Peyer's patch (tissue), 4 donors: ENCODE results near the gene SLC4A11. TPM values are rescaled to one million over a fixed set of nuclear protein-coding genes. Genes with fewer than 3 reads are reported as not detected.
A peak's percentile ranks its signal among the peaks of the same experiment; 100 is the strongest.

Source experiments
- DNase-seq, 3 donors: peaks; one replicate each; pipeline ENCODE4 v3.0.0-alpha.2; 2017 to 2019
- H3K27ac ChIP-seq, 4 donors: fragments of 200-600 bp; sonication (generic); one replicate each; pipeline ENCODE4 v1.5.1; 2016 to 2019
- H3K27me3 ChIP-seq, 2 donors: fragments of 200-600 bp; sonication (generic); one replicate each; pipeline ENCODE4 v1.5.1; 2019
- H3K36me3 ChIP-seq, 3 donors: fragments of 200-600 bp; sonication (generic); one replicate each; pipeline ENCODE4 v1.5.1; 2016 to 2019
- H3K4me1 ChIP-seq, 4 donors: fragments of 200-600 bp; sonication (generic); one replicate each; pipeline ENCODE4 v1.5.1; 2016 to 2019
- H3K4me3 ChIP-seq, 4 donors: fragments of 200-600 bp; sonication (generic); 1 replicate in 3 of 4; 2 replicates in 1 of 4; pipeline ENCODE4 v1.5.1; 2016 to 2019; ENCODE audit warnings: mild to moderate bottlenecking in 1 of 4
- H3K9me3 ChIP-seq, 4 donors: fragments of 200-600 bp; sonication (generic); one replicate each; pipeline ENCODE4 v1.5.1; 2016 to 2019; ENCODE audit warnings: mild to moderate bottlenecking in 1 of 4
- CTCF ChIP-seq, 6 experiments: fragments of 450-650 bp in 4 of 6; fragments of 200-600 bp in 2 of 6; sonication (generic) in 1 of 6; IDR thresholded peaks; one replicate each; pipeline ENCODE4 v1.5.1; 2017 to 2019; ENCODE audit warnings: antibody characterized with exemption in 6 of 6, mild to moderate bottlenecking in 3 of 6, moderate library complexity in 1 of 6
- POLR2A ChIP-seq, 2 donors: fragments of 450-650 bp; IDR thresholded peaks; one replicate each; pipeline ENCODE4 v1.5.1; 2017; ENCODE audit warnings: antibody characterized with exemption in 2 of 2, mild to moderate bottlenecking in 2 of 2, moderate library complexity in 2 of 2
- total RNA-seq, 4 donors: library from RNA; depleted of rRNA; stranded (reverse); fragments of >200 nt; gene quantifications; one replicate each; pipeline ENCODE4 v1.1.0, GENCODE V29; 2016

Gene SLC4A11
- total RNA-seq: 1 to 10 TPM in 1 of 4 donors, under 1 TPM in 2, not detected in 1; 0.54 to 1.1 (median 0.70) TPM

- peaks cover 3 to 24% (median 7%) of the 10 kb centered on the region in 4 donors for H3K4me1 ChIP-seq
- peak in 2 of 3 donors; percentile 82 to 83 for DNase-seq
- peak within 1 kb of the TSS; percentile 64 to 87 (median 80) for H3K4me3 ChIP-seq
These were observed at the start of gene SLC4A11 for GRCh38 chr20:3239026-3239866. Gene SLC4A11 (minus strand): TSS chr20:3239190. CDS start chr20:3239137, 53 bp downstream.

GRCh38 chr20:3283222-3283820 is 44.3 kb upstream of the SLC4A11 start:
- no peak for DNase-seq
- H3K36me3 ChIP-seq: peaks cover 0 to 49% (median 7%) of the 10 kb centered on the region in 3 donors

More at GRCh38 chr20:3239026-3239866, at the start of gene SLC4A11:
- H3K9me3 ChIP-seq: no peaks in the 10 kb centered on the region
- H3K27ac ChIP-seq: peak within 1 kb of the TSS in 1 of 4 donors; percentile 17
- TF ChIP-seq POLR2A (IDR thresholded peaks at IDR 0.05): no peak
- no peak for TF ChIP-seq CTCF (IDR thresholded peaks at IDR 0.05)
- peaks cover 0 to 14% of the 10 kb centered on the region in 2 donors for H3K27me3 ChIP-seq
- H3K36me3 ChIP-seq: no peaks in the 10 kb centered on the region

GRCh38 chr20:3282271-3283221 is 43.6 kb upstream of the SLC4A11 start:
- H3K4me1 ChIP-seq: no peaks in the 10 kb centered on the region
- peaks cover 0 to 56% (median 7%) of the 10 kb centered on the region in 3 donors for H3K36me3 ChIP-seq
- H3K9me3 ChIP-seq: no peaks in the 10 kb centered on the region
- no peak for TF ChIP-seq POLR2A (IDR thresholded peaks at IDR 0.05)
- TF ChIP-seq CTCF (IDR thresholded peaks at IDR 0.05): no peak
- H3K27me3 ChIP-seq: no peaks in the 10 kb centered on the region
- no peak for DNase-seq
- H3K27ac ChIP-seq: no peak overlapping the region
- no peak overlapping the region for H3K4me3 ChIP-seq

More at GRCh38 chr20:3283222-3283820, 44.3 kb upstream of the SLC4A11 start:
- Histone ChIP-seq H3K27ac (no peak overlapping the region), H3K4me3 (no peak overlapping the region), H3K4me1 (no peaks in the 10 kb centered on the region), H3K9me3 (no peaks in the 10 kb centered on the region), H3K27me3 (no peaks in the 10 kb centered on the region)
- TF ChIP-seq CTCF (IDR thresholded peaks at IDR 0.05) (no peak), POLR2A (IDR thresholded peaks at IDR 0.05) (no peak)

GRCh38 chr20:3281437-3281836 is 42.4 kb upstream of the SLC4A11 start:
- no peak overlapping the region for H3K27ac ChIP-seq
- H3K27me3 ChIP-seq: no peaks in the 10 kb centered on the region
- peaks cover 0 to 50% (median 7%) of the 10 kb centered on the region in 3 donors for H3K36me3 ChIP-seq
- H3K4me1 ChIP-seq: no peaks in the 10 kb centered on the region
- TF ChIP-seq POLR2A (IDR thresholded peaks at IDR 0.05): no peak
- no peak for TF ChIP-seq CTCF (IDR thresholded peaks at IDR 0.05)
- no peaks in the 10 kb centered on the region for H3K9me3 ChIP-seq
- DNase-seq: no peak
- no peak overlapping the region for H3K4me3 ChIP-seq

DNA sequence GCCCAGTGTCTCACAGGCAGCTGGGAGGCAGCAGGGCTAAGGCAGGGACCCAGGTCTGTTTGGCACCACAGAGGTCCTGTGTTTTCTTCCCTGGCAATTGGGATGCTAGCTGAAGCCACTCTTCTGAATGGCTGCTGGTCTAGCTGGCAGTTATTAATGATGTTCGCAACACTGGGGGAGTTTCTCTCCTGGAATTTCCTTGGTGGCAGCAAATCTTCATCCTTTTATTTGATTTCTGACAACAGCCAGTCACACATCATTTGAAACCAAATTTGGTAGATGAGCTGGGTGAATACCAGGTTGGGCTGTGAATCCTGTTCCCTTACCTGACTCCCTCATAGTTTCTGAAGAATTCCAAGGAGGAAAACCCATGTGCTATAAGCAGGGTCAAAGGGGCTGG is 40.8 kb upstream of the SLC4A11 start:
- Histone ChIP-seq H3K4me1 (no peaks in the 10 kb centered on the region), H3K36me3 (peaks cover 0 to 61% (median 7%) of the 10 kb centered on the region in 3 donors), H3K27me3 (no peaks in the 10 kb centered on the region), H3K9me3 (no peaks in the 10 kb centered on the region), H3K4me3 (no peak overlapping the region), H3K27ac (no peak overlapping the region)
- DNase-seq: no peak
- no peak for TF ChIP-seq POLR2A (IDR thresholded peaks at IDR 0.05)
- no peak for TF ChIP-seq CTCF (IDR thresholded peaks at IDR 0.05)
